ENCODE results near the gene NTRK1.

Gene NTRK1

GRCh38 chr1:156912861-156913808, 52.5 kb downstream of the NTRK1 start:
- Histone ChIP-seq H3K9me3 (ENCODE audit: low read length) (no peaks in the 10 kb centered on the region), H2AFZ (ENCODE audit: low read length) (no peak overlapping the region), H3K79me2 (ENCODE audit: insufficient read depth, low read length) (no peaks in the 10 kb centered on the region), H3K9ac (ENCODE audit: low read length) (no peak overlapping the region), H3K4me3 (ENCODE audit: low read depth, low read length, poor library complexity, severe bottlenecking) (no peak overlapping the region), H3K36me3 (ENCODE audit: insufficient read depth, low read length) (no peaks in the 10 kb centered on the region), H3F3A (ENCODE audit: insufficient read depth, low read length) (no peaks in the 10 kb centered on the region), H3K27ac (ENCODE audit: low read depth, low read length, poor library complexity, severe bottlenecking) (no peak overlapping the region), H3K4me1 (ENCODE audit: insufficient read depth, low read length, severe bottlenecking) (no peaks in the 10 kb centered on the region), H3K4me2 (ENCODE audit: low read length) (no peak overlapping the region), H3K9me2 (ENCODE audit: low read depth, low read length) (no peaks in the 10 kb centered on the region), H4K20me1 (ENCODE audit: insufficient read depth, low read length) (no peaks in the 10 kb centered on the region), H3K27me3 (ENCODE audit: insufficient read depth, low read length) (no peaks in the 10 kb centered on the region)
- TF ChIP-seq CTCF (IDR thresholded peaks at IDR 0.05; ENCODE audit: low read length), result no peak
- TF ChIP-seq EZH2 (IDR thresholded peaks at IDR 0.05; ENCODE audit: borderline replicate concordance, low read length), result no peak

- Histone ChIP-seq H3K4me3 (ENCODE audit: low read depth, low read length, poor library complexity, severe bottlenecking) (no peak overlapping the region), H3K9me3 (ENCODE audit: low read length) (no peaks in the 10 kb centered on the region), H3K4me1 (ENCODE audit: insufficient read depth, low read length, severe bottlenecking) (no peaks in the 10 kb centered on the region), H2AFZ (ENCODE audit: low read length) (no peak overlapping the region), H3K9ac (ENCODE audit: low read length) (no peak overlapping the region), H3K79me2 (ENCODE audit: insufficient read depth, low read length) (no peaks in the 10 kb centered on the region), H3F3A (ENCODE audit: insufficient read depth, low read length) (no peaks in the 10 kb centered on the region), H3K9me2 (ENCODE audit: low read depth, low read length) (no peaks in the 10 kb centered on the region), H3K27me3 (ENCODE audit: insufficient read depth, low read length) (no peaks in the 10 kb centered on the region), H3K36me3 (ENCODE audit: insufficient read depth, low read length) (no peaks in the 10 kb centered on the region), H3K4me2 (ENCODE audit: low read length) (no peak overlapping the region), H4K20me1 (ENCODE audit: insufficient read depth, low read length) (no peaks in the 10 kb centered on the region), H3K27ac (ENCODE audit: low read depth, low read length, poor library complexity, severe bottlenecking) (no peak overlapping the region)
- TF ChIP-seq EZH2 (IDR thresholded peaks at IDR 0.05; ENCODE audit: borderline replicate concordance, low read length), result no peak
- TF ChIP-seq CTCF (IDR thresholded peaks at IDR 0.05; ENCODE audit: low read length), result no peak
These were observed 53.2 kb downstream of the NTRK1 start for GRCh38 chr1:156913809-156914387.

- Histone ChIP-seq H3K27me3 (ENCODE audit: insufficient read depth, low read length) (no peaks in the 10 kb centered on the region), H3K4me1 (ENCODE audit: insufficient read depth, low read length, severe bottlenecking) (no peaks in the 10 kb centered on the region), H3K9me3 (ENCODE audit: low read length) (no peaks in the 10 kb centered on the region), H3K9me2 (ENCODE audit: low read depth, low read length) (no peaks in the 10 kb centered on the region), H3K79me2 (ENCODE audit: insufficient read depth, low read length) (no peaks in the 10 kb centered on the region), H3K4me2 (ENCODE audit: low read length) (no peak overlapping the region), H2AFZ (ENCODE audit: low read length) (no peak overlapping the region), H3K36me3 (ENCODE audit: insufficient read depth, low read length) (no peaks in the 10 kb centered on the region), H3K4me3 (ENCODE audit: low read depth, low read length, poor library complexity, severe bottlenecking) (no peak overlapping the region), H3F3A (ENCODE audit: insufficient read depth, low read length) (no peaks in the 10 kb centered on the region), H3K27ac (ENCODE audit: low read depth, low read length, poor library complexity, severe bottlenecking) (no peak overlapping the region), H4K20me1 (ENCODE audit: insufficient read depth, low read length) (no peaks in the 10 kb centered on the region), H3K9ac (ENCODE audit: low read length) (no peak overlapping the region)
- no peak for TF ChIP-seq CTCF (IDR thresholded peaks at IDR 0.05; ENCODE audit: low read length)
- no peak for TF ChIP-seq EZH2 (IDR thresholded peaks at IDR 0.05; ENCODE audit: borderline replicate concordance, low read length)
These were observed 53.8 kb downstream of the NTRK1 start for GRCh38 chr1:156914440-156914856.
